GM23338 (cell line): ENCODE measurements around the gene LRRC2. TPM values are rescaled to one million over a fixed set of nuclear protein-coding genes. Genes with fewer than 3 reads are reported as not detected.

Source experiments
- ATAC-seq: fragments of 200-7000 bp; cut with Tn5 transposase; 3 replicates; pipeline ENCODE4 v1.9.1; 2020
- DNase-seq: peaks from one replicate; pipeline ENCODE4 v3.0.0-alpha.2; 2015; ENCODE audit warnings: low spot score
- H2AFZ ChIP-seq: fragments of 200-600 bp; sonication (generic); 2 replicates; pipeline ENCODE4 v1.8.0; 2016; ENCODE audit warnings: antibody characterized with exemption, mild to moderate bottlenecking, moderate library complexity
- H3F3A ChIP-seq: fragments of 200-600 bp; sonication (generic); replicated peaks from 2 replicates; pipeline ENCODE4 v1.8.0; 2017; ENCODE audit warnings: antibody characterized with exemption, mixed run types, low read depth
- H3K27ac ChIP-seq: fragments of 200-600 bp; sonication (generic); 2 replicates; pipeline ENCODE4 v1.6.1; 2016; ENCODE audit warnings: low read depth
- H3K27me3 ChIP-seq: fragments of 200-600 bp; sonication (generic); 2 replicates; pipeline ENCODE4 v1.8.0; 2016; ENCODE audit warnings: mild to moderate bottlenecking, mixed run types, moderate library complexity; ENCODE audit not compliant: insufficient read depth
- H3K36me3 ChIP-seq: fragments of 200-600 bp; sonication (generic); 2 replicates; pipeline ENCODE4 v1.8.0; 2016; ENCODE audit warnings: mild to moderate bottlenecking; ENCODE audit not compliant: insufficient read depth
- H3K4me1 ChIP-seq: fragments of 200-600 bp; sonication (generic); 2 replicates; pipeline ENCODE4 v1.8.0; 2016; ENCODE audit warnings: mild to moderate bottlenecking, moderate library complexity; ENCODE audit not compliant: insufficient read depth
- H3K4me2 ChIP-seq: fragments of 200-600 bp; sonication (generic); 2 replicates; pipeline ENCODE4 v1.7.1; 2017; ENCODE audit warnings: mixed run types
- H3K4me3 ChIP-seq: fragments of 200-600 bp; sonication (generic); 2 replicates; pipeline ENCODE4 v1.6.1; 2016; ENCODE audit warnings: mixed run types
- H3K79me2 ChIP-seq: fragments of 200-600 bp; sonication (generic); replicated peaks from 2 replicates; pipeline ENCODE4 v1.8.0; 2017; ENCODE audit warnings: mild to moderate bottlenecking; ENCODE audit not compliant: insufficient read depth
- H3K9me2 ChIP-seq: fragments of 200-600 bp; sonication (generic); 2 replicates; pipeline ENCODE4 v1.8.0; 2017; ENCODE audit not compliant: insufficient read depth
- H4K20me1 ChIP-seq: fragments of 200-600 bp; sonication (generic); replicated peaks from 2 replicates; pipeline ENCODE4 v1.8.0; 2017; ENCODE audit warnings: mild to moderate bottlenecking; ENCODE audit not compliant: insufficient read depth
- H3K27ac Mint-ChIP-seq: 2 replicates; pipeline ENCODE4 v1.8.0; 2020; ENCODE audit warnings: inconsistent platforms, mild to moderate bottlenecking, moderate library complexity, mixed read lengths
- H3K27me3 Mint-ChIP-seq: 3 replicates; pipeline ENCODE4 v1.8.0; 2022; ENCODE audit warnings: low read depth, mild to moderate bottlenecking, moderate library complexity, mixed read lengths, inconsistent platforms; ENCODE audit not compliant: insufficient read depth, poor library complexity
- H3K36me3 Mint-ChIP-seq: 3 replicates; pipeline ENCODE4 v1.8.0; 2021; ENCODE audit warnings: low read depth, mild to moderate bottlenecking, inconsistent platforms, moderate library complexity, mixed read lengths
- H3K4me1 Mint-ChIP-seq: 3 replicates; pipeline ENCODE4 v1.8.0; 2020; ENCODE audit warnings: mild to moderate bottlenecking, inconsistent platforms, mixed read lengths
- H3K4me3 Mint-ChIP-seq: 3 replicates; pipeline ENCODE4 v1.8.0; 2021; ENCODE audit warnings: moderate library complexity, mild to moderate bottlenecking, inconsistent platforms, mixed read lengths
- H3K9me3 Mint-ChIP-seq: 3 replicates; pipeline ENCODE4 v1.8.0; 2020; ENCODE audit warnings: moderate library complexity, mild to moderate bottlenecking, inconsistent platforms, mixed read lengths
- CREB1 ChIP-seq: fragments of 250-450 bp; sonication (Bioruptor Pico); IDR thresholded peaks from 2 replicates; pipeline ENCODE4 v1.5.0; 2020; ENCODE audit warnings: low read depth, mild to moderate bottlenecking, moderate library complexity
- ETS1 ChIP-seq: IDR thresholded peaks from 2 replicates; pipeline ENCODE4 v1.6.1; 2016; ENCODE audit warnings: antibody characterized with exemption
- EZH2 ChIP-seq: fragments of 200-600 bp; sonication (generic); IDR thresholded peaks from one replicate; pipeline ENCODE4 v1.8.0; 2017; ENCODE audit warnings: antibody characterized with exemption, mild to moderate bottlenecking, low read depth; ENCODE audit not compliant: unreplicated experiment
- EZH2phosphoT487 ChIP-seq: fragments of 200-600 bp; sonication (generic); IDR thresholded peaks from one replicate; pipeline ENCODE4 v1.8.1; 2018; ENCODE audit warnings: antibody characterized with exemption; ENCODE audit not compliant: unreplicated experiment
- JUNB ChIP-seq: IDR thresholded peaks from one replicate; pipeline ENCODE4 v1.6.1; 2016; ENCODE audit warnings: antibody characterized with exemption; ENCODE audit not compliant: unreplicated experiment
- NANOG ChIP-seq: IDR thresholded peaks from 2 replicates; pipeline ENCODE4 v1.6.1; 2016; ENCODE audit warnings: antibody characterized with exemption, borderline replicate concordance
- POLR2AphosphoS5 ChIP-seq: IDR thresholded peaks from 2 replicates; pipeline ENCODE4 v1.6.1; 2016; ENCODE audit warnings: antibody characterized with exemption, low read depth
- REST ChIP-seq: IDR thresholded peaks from one replicate; pipeline ENCODE4 v1.6.1; 2018; ENCODE audit warnings: antibody characterized with exemption; ENCODE audit not compliant: unreplicated experiment
- STAT1 ChIP-seq: IDR thresholded peaks from one replicate; pipeline ENCODE4 v1.6.1; 2016; ENCODE audit warnings: antibody characterized with exemption; ENCODE audit not compliant: unreplicated experiment
- ZNF462 ChIP-seq: fragments of 250-450 bp; sonication (Bioruptor Pico); IDR thresholded peaks from 2 replicates; pipeline ENCODE4 v1.5.0; 2020; ENCODE audit warnings: mild to moderate bottlenecking, moderate library complexity
- polyA plus RNA-seq: library from polyadenylated mRNA; unstranded; fragments of >200 nt; fragmentation: Nextera tagmentation; extraction: Ambion mirVana; gene quantifications from 2 replicates; pipeline ENCODE4 v1.2.1, GENCODE V29; 2016
- total RNA-seq: library from RNA; depleted of rRNA; stranded (reverse); fragments of >200 nt; shearing (Covaris generic); gene quantifications from 2 replicates; pipeline ENCODE4 v1.2.3, GENCODE V29; 2014

The LRRC2 gene
- total and polyA plus RNA-seq, 2 experiments from 2014 or later, result 6.5 to 7.1 TPM

DNA sequence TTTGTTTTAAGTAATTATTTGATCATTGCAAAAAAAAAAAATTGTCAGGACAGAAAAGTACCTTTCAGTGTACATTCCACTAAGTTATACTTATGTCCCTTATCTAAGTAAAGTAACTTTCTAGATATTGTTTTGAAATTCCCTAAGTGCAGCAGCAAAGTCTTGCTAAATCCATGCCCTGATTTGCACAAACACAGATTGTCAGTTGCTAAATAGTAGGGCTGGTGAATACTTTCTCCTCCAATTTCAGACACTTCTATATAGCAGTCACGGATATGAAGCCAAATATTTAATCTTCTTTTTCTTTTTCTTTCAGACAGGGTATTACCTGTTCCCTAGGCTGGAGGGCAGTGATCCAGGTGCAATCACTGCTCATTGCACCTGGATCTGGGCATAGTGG, 12.9 kb downstream of the LRRC2 start:
- DNase-seq (no peak), ATAC-seq (no peak)
- no peak overlapping the region for H2AFZ ChIP-seq
- H3K79me2 ChIP-seq, result peaks cover 5% of the 10 kb centered on the region; the same call in 1 of the 2 replicates
- peaks cover 8% of the 10 kb centered on the region for H3K36me3 ChIP-seq
- H3K4me2 ChIP-seq, result no peak overlapping the region
- H3K9me2 ChIP-seq, result peaks cover 4% of the 10 kb centered on the region; the same call in 1 of the 2 replicates
- Mint-ChIP-seq H3K36me3 (peaks cover 53% of the 10 kb centered on the region), H3K27ac (no peak overlapping the region), H3K27me3 (peaks cover 17% of the 10 kb centered on the region), H3K9me3 (peaks cover 42% of the 10 kb centered on the region), H3K4me3 (no peak overlapping the region), H3K4me1 (peaks cover 21% of the 10 kb centered on the region)
- H3K27ac ChIP-seq, result no peak overlapping the region
- TF ChIP-seq STAT1 (no peak), EZH2 (no peak), ETS1 (no peak), NANOG (no peak), EZH2phosphoT487 (no peak), JUNB (no peak), POLR2AphosphoS5 (no peak), CREB1 (CRISPR knock-in tag) (no peak)
- peaks cover 13% of the 10 kb centered on the region for H3K4me1 ChIP-seq
- H3K4me3 ChIP-seq, result no peak overlapping the region
- no peaks in the 10 kb centered on the region for H3K27me3 ChIP-seq
- H3F3A ChIP-seq, result no peaks in the 10 kb centered on the region
- H4K20me1 ChIP-seq, result no peaks in the 10 kb centered on the region

DNA sequence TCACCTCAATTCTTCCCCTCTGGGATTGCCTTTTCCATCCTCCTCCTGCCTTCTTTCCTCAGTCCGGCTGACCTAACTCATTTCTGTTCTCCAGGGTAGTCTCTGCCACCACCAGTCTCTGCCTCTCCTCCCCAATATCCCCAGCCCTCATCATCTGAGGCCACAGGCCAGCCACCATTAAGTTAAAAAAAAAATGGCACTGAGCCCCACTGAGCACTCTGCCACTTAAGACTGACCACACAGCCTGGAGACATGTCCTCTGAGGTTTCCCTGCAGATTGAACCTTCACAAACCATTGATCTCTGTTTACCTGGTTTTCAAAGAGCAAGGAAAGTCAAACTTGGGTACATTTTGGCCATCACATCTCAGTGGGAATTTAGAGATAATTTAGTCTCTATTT, 13.6 kb downstream of the LRRC2 start:
- Histone ChIP-seq H3K9me2 (peaks cover 4% of the 10 kb centered on the region; the same call in 1 of the 2 replicates), H3K79me2 (peaks cover 5% of the 10 kb centered on the region; the same call in 1 of the 2 replicates), H3K36me3 (peaks cover 10% of the 10 kb centered on the region), H3K4me1 (peaks cover 11% of the 10 kb centered on the region), H3K27me3 (no peaks in the 10 kb centered on the region), H3K27ac (no peak overlapping the region), H4K20me1 (no peaks in the 10 kb centered on the region), H3K4me3 (no peak overlapping the region), H3K4me2 (no peak overlapping the region), H3F3A (no peaks in the 10 kb centered on the region), H2AFZ (no peak overlapping the region)
- Mint-ChIP-seq H3K36me3 (peaks cover 58% of the 10 kb centered on the region), H3K9me3 (peaks cover 47% of the 10 kb centered on the region), H3K27ac (no peak overlapping the region; the same call in 1 of the 2 replicates), H3K27me3 (peaks cover 13% of the 10 kb centered on the region), H3K4me3 (no peak overlapping the region), H3K4me1 (peaks cover 19% of the 10 kb centered on the region)
- DNase-seq, result no peak
- no peak for ATAC-seq
- TF ChIP-seq ZNF462 (CRISPR knock-in tag) (no peak), REST (no peak), JUNB (no peak), CREB1 (CRISPR knock-in tag) (no peak), POLR2AphosphoS5 (no peak), NANOG (no peak), ETS1 (no peak)
